Activated CD8-positive, alpha-beta memory T cell treated with anti-CD3 and anti-CD28 coated beads for 48 hours (primary cell): ENCODE measurements around the gene EGLN1.
"Not testable (repeated sequence)": the region's sequence is repeated elsewhere in the genome, so short reads cannot be mapped to it uniquely, and the experiment has no call there.

Experiments
- DNase-seq, 3 experiments: peaks; one replicate each; pipeline ENCODE4 v3.0.0-alpha.2; 2020; ENCODE audit warnings: low read depth in 2 of 3, low spot score in 2 of 3

EGLN1 gene

GRCh38 chr1:231369282-231369681 is 52.8 kb downstream of the EGLN1 start:
- no peak for DNase-seq

GRCh38 chr1:231364192-231364591 is 57.9 kb downstream of the EGLN1 start:
- DNase-seq = no peak

- DNase-seq = no peak
Observed at GRCh38 chr1:231363624-231364023, 58.5 kb downstream of the EGLN1 start.

GRCh38 chr1:231362325-231362724 is 59.8 kb downstream of the EGLN1 start:
- no peak for DNase-seq

- DNase-seq = no peak
Observed at GRCh38 chr1:231359113-231359512, 63.0 kb downstream of the EGLN1 start.

- no peak for DNase-seq
Observed at GRCh38 chr1:231357831-231358354, 64.2 kb downstream of the EGLN1 start.

- DNase-seq = no peak
Observed at GRCh38 chr1:231357187-231357772, 64.8 kb downstream of the EGLN1 start.

GRCh38 chr1:231355171-231355570 is 66.9 kb downstream of the EGLN1 start:
- DNase-seq = no peak

GRCh38 chr1:231354330-231355020 is 67.6 kb downstream of the EGLN1 start:
- no peak for DNase-seq

GRCh38 chr1:231353086-231353485 is 69.0 kb downstream of the EGLN1 start:
- no peak for DNase-seq

GRCh38 chr1:231351816-231352215 is 70.3 kb downstream of the EGLN1 start:
- DNase-seq = no peak

GRCh38 chr1:231348856-231349255 is 73.2 kb downstream of the EGLN1 start:
- not testable (repeated sequence) for DNase-seq

GRCh38 chr1:231348442-231348841 is 73.6 kb downstream of the EGLN1 start:
- no peak for DNase-seq

GRCh38 chr1:231347961-231348360 is 74.1 kb downstream of the EGLN1 start:
- no peak for DNase-seq

GRCh38 chr1:231340328-231341013 is 81.6 kb downstream of the EGLN1 start:
- no peak for DNase-seq

GRCh38 chr1:231338270-231339128 is 83.6 kb downstream of the EGLN1 start, which contains the start of gene SPRTN:
SPRTN (plus strand) TSS chr1:231338293; CDS start chr1:231338384, 91 bp downstream.
- no peak for DNase-seq

- peak; percentile 93 to 98 (median 97) for DNase-seq
Observed at GRCh38 chr1:231337472-231338269, 84.4 kb downstream of the EGLN1 start, which contains the start of gene EXOC8. EXOC8 (minus strand) TSS chr1:231337852; CDS start chr1:231337745, 107 bp downstream.

GRCh38 chr1:231337043-231337471 is 85.0 kb downstream of the EGLN1 start:
- no peak for DNase-seq

GRCh38 chr1:231335663-231336602 is 86.2 kb downstream of the EGLN1 start:
- no peak for DNase-seq
